HG03025 (cell line): Measurements from ENCODE around the gene ATP5PD.

Experiments used
- ATAC-seq: cut with Tn5 transposase; IDR thresholded peaks from one replicate; pipeline ENCODE4 v1.9.1; 2021; ENCODE audit warnings: mild to moderate bottlenecking, moderate library complexity; ENCODE audit not compliant: unreplicated experiment, low FRiP score

The ATP5PD gene

GRCh38 chr17:75001915-75002843 is 44.6 kb downstream of the ATP5PD start:
- ATAC-seq, result no peak

DNA sequence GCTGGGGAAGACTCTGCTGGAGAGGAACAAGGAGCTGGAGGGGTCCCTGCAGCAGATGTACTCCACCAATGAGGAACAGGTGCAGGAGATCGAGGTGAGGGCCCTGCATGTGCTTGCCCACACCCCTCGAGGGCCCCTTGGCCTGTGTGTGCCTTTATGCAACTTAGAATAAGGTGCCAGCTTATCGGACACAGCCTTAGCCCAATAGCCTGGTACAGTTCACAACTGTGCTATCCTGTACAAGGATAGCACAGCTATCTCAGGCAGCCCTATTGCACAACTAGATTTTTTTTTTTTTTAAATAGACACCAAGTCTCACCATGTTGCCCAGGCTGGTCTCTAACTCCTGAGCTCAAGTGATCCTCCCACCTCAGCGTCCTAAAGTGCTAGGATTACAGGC is 47.2 kb downstream of the ATP5PD start:
- no peak for ATAC-seq

GRCh38 chr17:74998783-74999182 is 48.0 kb downstream of the ATP5PD start:
- no peak for ATAC-seq

- ATAC-seq, result no peak
Observed at GRCh38 chr17:74995847-74996246, 50.9 kb downstream of the ATP5PD start.

DNA sequence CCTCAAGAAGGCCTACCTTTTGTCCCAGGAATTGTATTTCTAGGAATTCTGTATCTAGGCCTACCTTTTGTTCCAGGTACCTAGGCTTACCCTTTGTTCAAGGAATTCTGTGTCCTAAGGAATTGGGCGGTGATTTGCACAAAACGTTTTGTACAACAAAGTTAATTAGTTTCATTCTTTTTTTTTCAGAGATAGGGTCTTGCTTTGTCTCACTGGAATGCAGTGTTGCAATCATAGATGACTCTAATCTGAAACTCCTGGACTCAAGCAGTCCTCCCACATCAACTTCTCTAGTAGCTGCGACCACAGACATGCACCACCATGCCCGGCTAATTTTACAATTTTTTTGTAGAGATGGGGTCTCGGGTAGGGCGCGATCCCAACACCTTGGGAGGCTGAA is 52.3 kb downstream of the ATP5PD start:
- ATAC-seq, result no peak

DNA sequence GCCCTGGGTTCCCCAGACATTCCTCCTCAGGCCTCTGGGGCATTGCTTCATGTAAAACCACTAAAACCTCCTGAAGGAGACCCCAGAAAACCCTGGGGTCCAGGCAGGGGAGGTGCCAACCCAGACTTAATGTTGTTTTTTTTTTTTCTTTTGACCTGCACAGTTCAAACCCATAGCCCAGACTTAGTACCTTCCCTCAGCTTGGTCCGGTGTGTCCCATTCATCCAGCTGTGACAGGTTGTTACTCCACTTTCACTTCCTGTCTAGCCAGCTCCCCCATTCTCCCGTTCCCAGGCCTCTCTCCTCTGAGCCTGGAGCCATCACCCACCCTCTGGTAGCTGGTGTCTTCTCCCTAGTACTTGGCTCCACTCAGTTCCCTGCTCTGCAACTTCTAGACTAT is 54.5 kb downstream of the ATP5PD start:
- ATAC-seq, result no peak

DNA sequence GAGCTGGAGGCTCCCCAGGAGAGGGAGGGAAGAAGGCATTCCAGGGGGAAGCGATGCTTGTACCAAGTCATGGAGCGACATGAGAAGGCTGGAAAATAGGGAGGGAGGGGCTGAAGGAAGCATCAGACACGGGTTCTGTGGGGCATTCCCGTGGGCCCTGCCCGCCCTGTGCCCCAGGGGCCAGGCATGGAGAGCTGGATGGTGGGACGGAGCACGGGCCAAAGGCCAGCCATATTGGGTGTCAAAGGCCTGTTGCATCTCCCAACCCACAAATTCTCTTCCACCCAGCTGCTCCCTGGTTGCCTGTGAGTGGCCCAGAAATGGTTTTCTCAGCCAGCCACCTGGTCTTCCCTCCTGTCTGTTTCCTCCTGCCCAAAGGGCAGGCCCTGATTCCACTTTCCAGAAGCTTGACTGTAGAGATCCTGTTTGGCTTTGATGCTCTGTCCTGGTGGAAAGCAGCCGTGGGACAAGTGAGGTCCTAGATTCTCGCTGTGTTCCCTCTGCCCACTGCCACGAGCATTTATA is 56.1 kb downstream of the ATP5PD start:
- no peak for ATAC-seq
